ENCODE measurements around the gene IFITM5. TPM values are rescaled to one million over a fixed set of nuclear protein-coding genes. Genes with fewer than 3 reads are reported as not detected.
"Not testable (repeated sequence)": the region's sequence is repeated elsewhere in the genome, so short reads cannot be mapped to it uniquely, and the experiment has no call there.

The IFITM5 gene
- total and polyA plus RNA-seq, 4 donors, result not detected

DNA sequence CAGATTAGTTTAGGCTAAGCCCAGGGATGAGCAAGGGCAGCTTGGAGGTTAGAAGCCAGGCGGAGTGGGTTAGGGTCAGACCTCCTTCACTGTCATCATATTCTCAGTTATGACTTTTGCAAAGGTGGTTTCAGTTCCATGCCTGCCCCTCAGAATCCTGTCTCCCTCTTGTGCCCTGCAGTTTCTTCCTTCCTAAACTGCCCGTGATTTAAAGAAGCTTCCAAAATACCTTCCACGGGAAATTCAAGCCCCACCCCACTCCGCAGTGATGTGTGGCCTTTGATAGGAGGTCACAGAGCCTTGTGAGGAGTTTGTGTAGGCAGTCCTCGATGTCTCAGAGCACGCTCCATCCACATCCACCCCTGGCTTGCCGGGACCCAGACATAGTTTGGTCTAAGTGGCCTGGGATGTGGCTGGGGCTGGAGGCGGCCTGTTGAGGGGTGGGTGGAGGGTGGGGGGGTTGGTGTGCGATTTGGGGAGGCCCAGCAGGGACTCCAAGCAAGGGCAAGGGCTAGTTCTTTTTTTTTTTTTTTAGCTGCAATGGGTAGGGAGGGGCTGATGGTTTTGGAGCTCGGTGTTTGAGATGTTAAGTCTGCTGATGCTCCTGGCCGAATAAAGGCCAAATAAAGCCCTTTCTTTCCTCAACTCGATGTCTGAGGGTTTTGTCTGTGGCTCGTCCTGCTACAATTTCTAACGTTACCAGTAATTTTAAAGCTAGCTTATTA lies 12.9 kb upstream of the IFITM5 start:
- 58 to 69% methylated on average over 14 of the region's 14 CpGs for WGBS, 2 donors
- Histone ChIP-seq H3K9ac (ENCODE audit: insufficient read depth in 1 of 2, low read length in 2 of 2) (no peak overlapping the region), H3K4me3 (no peak overlapping the region), H3K27ac (ENCODE audit: low read depth in 1 of 2, low read length in 1 of 2) (peak overlapping the region; percentile 70 to 76), H3K4me1 (ENCODE audit: control insufficient read depth in 5 of 5, insufficient read depth in 5 of 5, low read length in 5 of 5) (peaks cover 0 to 60% (median 15%) of the 10 kb centered on the region in 5 donors), H3K36me3 (ENCODE audit: control insufficient read depth in 4 of 4, insufficient read depth in 4 of 4, low read length in 4 of 4) (no peaks in the 10 kb centered on the region), H3K9me3 (ENCODE audit: control insufficient read depth in 4 of 4, insufficient read depth in 3 of 4, low read length in 3 of 4) (no peaks in the 10 kb centered on the region), H3K27me3 (ENCODE audit: control insufficient read depth in 3 of 3, insufficient read depth in 3 of 3, low read length in 2 of 3) (peaks cover 0 to 16% (median 10%) of the 10 kb centered on the region in 3 donors)
- no peak for DNase-seq
- ATAC-seq (ENCODE audit: insufficient read depth, low FRiP score), result no peak
- TF ChIP-seq CTCF (IDR thresholded peaks at IDR 0.05; ENCODE audit: control extremely low read depth, extremely low read depth), result no peak

DNA sequence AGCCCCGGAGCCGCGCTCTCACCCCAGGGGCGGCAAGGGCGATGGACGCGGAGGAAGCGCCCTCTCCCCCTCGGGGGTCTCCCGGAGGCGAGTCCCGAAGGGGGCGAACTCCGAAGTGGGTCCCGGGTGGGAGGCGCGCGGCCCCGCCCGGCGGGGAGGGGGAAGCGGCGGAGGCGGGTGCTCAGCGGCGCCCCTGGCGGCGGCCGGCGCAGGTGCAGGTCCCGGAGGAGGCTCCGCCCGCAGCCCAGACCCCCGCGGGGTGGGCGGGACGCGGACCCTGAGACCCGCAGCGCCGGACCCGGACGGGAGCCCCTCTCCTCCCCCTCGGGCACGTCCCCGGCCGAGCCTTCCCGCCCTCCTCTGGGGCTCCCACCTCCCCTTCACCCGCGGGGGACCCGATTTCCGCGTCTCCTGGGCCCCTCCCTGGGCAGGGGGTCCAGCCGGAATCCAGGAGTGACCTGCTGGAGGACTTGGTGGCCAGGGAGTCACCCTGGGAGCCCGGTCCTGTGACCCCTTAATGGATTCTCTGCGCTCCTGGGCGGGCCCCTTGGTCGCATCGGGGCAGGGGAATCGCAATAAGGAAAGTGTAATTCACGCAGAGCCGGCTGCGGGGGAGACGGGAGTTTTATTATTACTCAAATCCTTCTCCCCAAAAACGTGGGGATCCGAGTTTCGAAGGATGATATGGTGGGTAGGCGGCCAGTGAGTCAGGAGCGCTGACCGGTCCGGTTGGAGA lies 11.9 kb upstream of the IFITM5 start:
- H3K4me3 ChIP-seq; DNase-seq; H3K9me3 ChIP-seq (ENCODE audit: control insufficient read depth in 4 of 4, insufficient read depth in 3 of 4, low read length in 3 of 4); H3K9ac ChIP-seq (ENCODE audit: insufficient read depth in 1 of 2, low read length in 2 of 2); H3K36me3 ChIP-seq (ENCODE audit: control insufficient read depth in 4 of 4, insufficient read depth in 4 of 4, low read length in 4 of 4); H3K27me3 ChIP-seq (ENCODE audit: control insufficient read depth in 3 of 3, insufficient read depth in 3 of 3, low read length in 2 of 3); H3K27ac ChIP-seq (ENCODE audit: low read depth in 1 of 2, low read length in 1 of 2): not testable (repeated sequence)
- H3K4me1 ChIP-seq (ENCODE audit: control insufficient read depth in 5 of 5, insufficient read depth in 5 of 5, low read length in 5 of 5), result peaks cover 0 to 63% (median 15%) of the 10 kb centered on the region in 5 donors
- 2 to 4% methylated on average over 7 to 9 of the region's 71 CpGs for WGBS, 2 donors
- peak; percentile 75 for ATAC-seq (ENCODE audit: insufficient read depth, low FRiP score)

GRCh38 chr11:309979-310572 lies 10.8 kb upstream of the IFITM5 start:
- not testable (repeated sequence) for H3K9me3 ChIP-seq (ENCODE audit: control insufficient read depth in 4 of 4, insufficient read depth in 3 of 4, low read length in 3 of 4); ATAC-seq (ENCODE audit: insufficient read depth, low FRiP score); H3K36me3 ChIP-seq (ENCODE audit: control insufficient read depth in 4 of 4, insufficient read depth in 4 of 4, low read length in 4 of 4); H3K27me3 ChIP-seq (ENCODE audit: control insufficient read depth in 3 of 3, insufficient read depth in 3 of 3, low read length in 2 of 3); DNase-seq
- Histone ChIP-seq H3K4me1 (ENCODE audit: control insufficient read depth in 5 of 5, insufficient read depth in 5 of 5, low read length in 5 of 5) (peaks cover 0 to 54% (median 14%) of the 10 kb centered on the region in 5 donors), H3K27ac (ENCODE audit: low read depth in 1 of 2, low read length in 1 of 2) (peak overlapping the region; percentile 65 to 88), H3K9ac (ENCODE audit: insufficient read depth in 1 of 2, low read length in 2 of 2) (peak overlapping the region in 1 of 2 donors; percentile 42), H3K4me3 (peak overlapping the region; percentile 35)
- WGBS, 2 donors, result 8 to 18% methylated on average over 5 of the region's 18 CpGs

GRCh38 chr11:308740-309665 lies 9.7 kb upstream of the IFITM5 start:
- Histone ChIP-seq H3K9ac (ENCODE audit: insufficient read depth in 1 of 2, low read length in 2 of 2) (peak overlapping the region in 1 of 2 donors; percentile 32), H3K4me3 (peak overlapping the region; percentile 37), H3K27ac (ENCODE audit: low read depth in 1 of 2, low read length in 1 of 2) (peak overlapping the region; percentile 61 to 65), H3K4me1 (ENCODE audit: control insufficient read depth in 5 of 5, insufficient read depth in 5 of 5, low read length in 5 of 5) (peaks cover 0 to 45% (median 10%) of the 10 kb centered on the region in 5 donors)
- DNase-seq; H3K36me3 ChIP-seq (ENCODE audit: control insufficient read depth in 4 of 4, insufficient read depth in 4 of 4, low read length in 4 of 4); ATAC-seq (ENCODE audit: insufficient read depth, low FRiP score); H3K27me3 ChIP-seq (ENCODE audit: control insufficient read depth in 3 of 3, insufficient read depth in 3 of 3, low read length in 2 of 3); H3K9me3 ChIP-seq (ENCODE audit: control insufficient read depth in 4 of 4, insufficient read depth in 3 of 4, low read length in 3 of 4): not testable (repeated sequence)
- 44 to 55% methylated on average over 21 to 24 of the region's 24 CpGs for WGBS, 2 donors

DNA sequence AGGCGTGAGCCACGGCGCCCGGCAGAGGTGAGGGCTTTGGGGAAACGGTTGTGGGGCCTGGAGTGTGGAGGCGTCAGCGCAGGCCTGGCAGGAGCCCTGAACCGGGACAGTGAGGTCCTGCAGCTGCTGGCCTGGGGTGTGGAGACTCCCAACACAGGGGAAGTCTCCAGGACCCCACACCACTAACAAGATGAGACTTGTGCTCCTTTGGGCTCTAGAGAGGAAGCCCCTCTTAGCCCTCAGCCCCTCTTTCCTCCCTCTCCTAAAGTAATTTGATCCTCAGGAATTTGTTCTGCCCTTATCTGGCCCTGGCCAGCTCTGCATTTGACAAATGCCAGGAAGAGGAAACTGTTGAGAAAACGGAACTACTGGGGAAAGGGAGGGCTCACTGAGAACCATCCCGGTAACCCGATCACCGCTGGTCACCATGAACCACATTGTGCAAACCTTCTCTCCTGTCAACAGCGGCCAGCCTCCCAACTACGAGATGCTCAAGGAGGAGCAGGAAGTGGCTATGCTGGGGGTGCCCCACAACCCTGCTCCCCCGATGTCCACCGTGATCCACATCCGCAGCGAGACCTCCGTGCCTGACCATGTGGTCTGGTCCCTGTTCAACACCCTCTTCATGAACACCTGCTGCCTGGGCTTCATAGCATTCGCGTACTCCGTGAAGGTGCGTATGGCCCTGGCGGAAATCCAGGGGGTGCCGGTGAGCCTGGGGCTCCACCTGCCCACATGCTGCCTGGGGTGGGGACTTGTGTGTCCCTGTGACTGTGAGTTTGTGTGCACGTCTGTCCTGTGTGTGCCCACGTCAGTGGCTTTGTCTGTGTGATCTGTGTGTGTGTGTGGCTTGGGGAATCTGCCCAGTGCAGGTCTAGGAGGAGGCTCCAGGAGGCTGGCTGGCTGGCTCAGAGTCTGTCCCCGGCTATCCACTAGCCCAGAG lies 8.7 kb upstream of the IFITM5 start, which contains the start of gene IFITM2:
Gene IFITM2 (plus strand): TSS at position 51 of the 943 bp plus-strand sequence. CDS start 377 bp downstream, at position 428.
- ATAC-seq (ENCODE audit: insufficient read depth, low FRiP score), result peak; percentile 71
- Histone ChIP-seq H3K27ac (ENCODE audit: low read depth in 1 of 2, low read length in 1 of 2) (peak within 1 kb of the TSS; percentile 79 to 96), H3K9ac (ENCODE audit: insufficient read depth in 1 of 2, low read length in 2 of 2) (peak within 1 kb of the TSS in 1 of 2 donors; percentile 85), H3K4me1 (ENCODE audit: control insufficient read depth in 5 of 5, insufficient read depth in 5 of 5, low read length in 5 of 5) (peaks cover 0 to 35% (median 7%) of the 10 kb centered on the region in 5 donors), H3K4me3 (peak within 1 kb of the TSS; percentile 73)
- 6% methylated on average over 25 to 28 of the region's 28 CpGs for WGBS, 2 donors
- not testable (repeated sequence) for H3K27me3 ChIP-seq (ENCODE audit: control insufficient read depth in 3 of 3, insufficient read depth in 3 of 3, low read length in 2 of 3); H3K9me3 ChIP-seq (ENCODE audit: control insufficient read depth in 4 of 4, insufficient read depth in 3 of 4, low read length in 3 of 4); H3K36me3 ChIP-seq (ENCODE audit: control insufficient read depth in 4 of 4, insufficient read depth in 4 of 4, low read length in 4 of 4)
- peak; percentile 85 to 94 (median 92) for DNase-seq

Data from lung (tissue), 12 donors.